ENCODE data around the gene HECTD2. TPM values are rescaled to one million over a fixed set of nuclear protein-coding genes. Genes with fewer than 3 reads are reported as not detected.
"Not testable (repeated sequence)": the region's sequence is repeated elsewhere in the genome, so short reads cannot be mapped to it uniquely, and the experiment has no call there.

The HECTD2 gene
- total RNA-seq, 2 donors from 2014 or later = 2.5 to 5.6 TPM

DNA sequence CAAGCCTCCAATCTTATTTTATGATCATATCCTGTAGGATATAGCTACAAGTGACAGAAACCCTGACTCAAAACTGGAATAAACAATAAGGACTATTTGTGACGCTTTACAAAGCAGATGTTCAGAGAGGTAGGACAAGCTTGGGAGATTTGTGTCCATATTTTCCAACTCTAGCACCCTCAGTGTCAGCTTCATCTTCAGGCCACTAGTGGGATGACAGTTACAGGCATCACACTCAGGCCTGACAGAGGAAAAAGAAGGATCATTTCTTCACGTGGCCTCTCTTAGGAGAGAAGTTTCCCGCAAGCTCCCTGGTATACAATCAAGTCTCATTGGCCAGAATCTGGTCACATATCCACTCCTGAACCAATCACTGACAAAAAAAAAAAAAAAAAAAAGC lies 148.3 kb downstream of the HECTD2 start:
- Histone ChIP-seq H3K36me3 (no peaks in the 10 kb centered on the region), H3K4me1 (peaks cover 5% of the 10 kb centered on the region), H3K27ac (no peak overlapping the region), H3K9ac (ENCODE audit: low read depth in 2 of 2, low read length in 2 of 2) (no peak overlapping the region), H3K27me3 (no peaks in the 10 kb centered on the region), H3K9me3 (no peaks in the 10 kb centered on the region), H3K4me3 (no peak overlapping the region)
- intact Hi-C loops (cut with DNase I) = loop anchor here (10.0 kb wide), 1 partner anchor 174 kb away; no protein-coding TSS in a partner anchor
- no peak for DNase-seq
- no peak for TF ChIP-seq CTCF (IDR thresholded peaks at IDR 0.05)

- H3K27me3 ChIP-seq = no peaks in the 10 kb centered on the region
- H3K9ac ChIP-seq (ENCODE audit: low read depth in 2 of 2, low read length in 2 of 2) = no peak overlapping the region
- DNase-seq = no peak
- no peaks in the 10 kb centered on the region for H3K36me3 ChIP-seq
- no peak overlapping the region for H3K27ac ChIP-seq
- H3K4me1 ChIP-seq = peaks cover 5% of the 10 kb centered on the region
- no peak for TF ChIP-seq CTCF (IDR thresholded peaks at IDR 0.05)
- intact Hi-C loops (cut with DNase I) = loop anchor here (10.0 kb wide), 1 partner anchor 174 kb away; no protein-coding TSS in a partner anchor
- no peak overlapping the region for H3K4me3 ChIP-seq
- H3K9me3 ChIP-seq = no peaks in the 10 kb centered on the region
These were observed 149.0 kb downstream of the HECTD2 start for GRCh38 chr10:91559169-91559568.

DNA sequence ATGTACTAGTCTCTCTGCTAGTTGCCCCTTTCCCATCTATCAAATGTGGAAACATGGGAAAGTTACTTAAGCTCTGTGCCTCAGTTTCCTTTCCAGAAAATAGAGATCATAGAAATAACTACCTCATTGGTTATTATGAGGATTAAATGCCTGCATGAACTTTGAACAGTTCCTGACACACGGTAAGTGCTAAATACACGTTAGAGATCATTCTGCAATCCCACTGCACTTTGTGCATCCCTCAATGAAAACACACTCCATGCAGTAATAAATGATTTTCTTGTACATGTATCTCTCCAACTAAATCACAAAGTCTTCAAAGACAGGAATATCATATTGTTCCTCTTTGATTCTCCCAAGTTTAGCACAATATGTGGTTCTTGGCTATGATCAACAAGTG lies 149.6 kb downstream of the HECTD2 start:
- Histone ChIP-seq H3K9ac (ENCODE audit: low read depth in 2 of 2, low read length in 2 of 2) (no peak overlapping the region), H3K4me1 (peaks cover 5% of the 10 kb centered on the region), H3K27ac (no peak overlapping the region), H3K4me3 (no peak overlapping the region), H3K27me3 (no peaks in the 10 kb centered on the region), H3K9me3 (no peaks in the 10 kb centered on the region), H3K36me3 (no peaks in the 10 kb centered on the region)
- TF ChIP-seq CTCF (IDR thresholded peaks at IDR 0.05) = no peak
- no peak for DNase-seq
- intact Hi-C loops (cut with DNase I) = loop anchor here (10.0 kb wide), 1 partner anchor 175 kb away; no protein-coding TSS in a partner anchor

- H3K4me3 ChIP-seq; intact Hi-C loops (cut with DNase I); DNase-seq; H3K4me1 ChIP-seq; H3K27ac ChIP-seq; H3K27me3 ChIP-seq; H3K9ac ChIP-seq (ENCODE audit: low read depth in 2 of 2, low read length in 2 of 2); H3K9me3 ChIP-seq; H3K36me3 ChIP-seq: not testable (repeated sequence)
These were observed 150.7 kb downstream of the HECTD2 start for GRCh38 chr10:91560827-91561226.

GRCh38 chr10:91562839-91563581 lies 152.9 kb downstream of the HECTD2 start:
- DNase-seq = no peak
- intact Hi-C loops (cut with DNase I) = no loop called here

More at GRCh38 chr10:91562839-91563581, 152.9 kb downstream of the HECTD2 start:
- H3K9me3 ChIP-seq = no peaks in the 10 kb centered on the region
- no peaks in the 10 kb centered on the region for H3K4me1 ChIP-seq
- no peak overlapping the region for H3K27ac ChIP-seq
- no peaks in the 10 kb centered on the region for H3K27me3 ChIP-seq
- H3K36me3 ChIP-seq = no peaks in the 10 kb centered on the region
- no peak overlapping the region for H3K9ac ChIP-seq (ENCODE audit: low read depth in 2 of 2, low read length in 2 of 2)
- TF ChIP-seq CTCF (IDR thresholded peaks at IDR 0.05) = no peak
- no peak overlapping the region for H3K4me3 ChIP-seq

All from colonic mucosa (tissue), 4 donors.